H9 (cell line): ENCODE data around the gene PREX1. TPM values are rescaled to one million over a fixed set of nuclear protein-coding genes. Genes with fewer than 3 reads are reported as not detected.

Experiments
- DNase-seq: peaks from one replicate; pipeline ENCODE4 v3.0.0-alpha.2; 2017
- H2AFZ ChIP-seq: one replicate; pipeline ENCODE4 v1.6.1; 2013; ENCODE audit warnings: mild to moderate bottlenecking, low read length, control low read depth, moderate library complexity
- H2AK5ac ChIP-seq: 2 replicates; pipeline ENCODE4 v1.6.1; 2013; ENCODE audit warnings: low read length, control low read depth, mixed read lengths; ENCODE audit not compliant: insufficient read length
- H2BK120ac ChIP-seq: one replicate; pipeline ENCODE4 v1.6.1; 2013; ENCODE audit warnings: low read depth, mild to moderate bottlenecking, low read length, control low read depth, inconsistent platforms; ENCODE audit not compliant: poor library complexity, severe bottlenecking
- H2BK12ac ChIP-seq: 2 replicates; pipeline ENCODE4 v1.6.1; 2013; ENCODE audit warnings: low read length, control low read depth, mixed read lengths, low read depth; ENCODE audit not compliant: insufficient read length
- H2BK15ac ChIP-seq: 2 replicates; pipeline ENCODE4 v1.6.1; 2013; ENCODE audit warnings: low read depth, low read length, control low read depth
- H2BK20ac ChIP-seq: one replicate; pipeline ENCODE4 v1.6.1; 2013; ENCODE audit warnings: low read depth, mild to moderate bottlenecking, low read length, control low read depth, inconsistent platforms; ENCODE audit not compliant: poor library complexity, severe bottlenecking
- H2BK5ac ChIP-seq: 2 replicates; pipeline ENCODE4 v1.6.1; 2013; ENCODE audit warnings: low read length, control low read depth, mixed read lengths; ENCODE audit not compliant: insufficient read length
- H3K14ac ChIP-seq: 2 replicates; pipeline ENCODE4 v1.6.1; 2013; ENCODE audit warnings: low read length, control low read depth; ENCODE audit not compliant: insufficient read depth
- H3K18ac ChIP-seq: 2 replicates; pipeline ENCODE4 v1.6.1; 2013; ENCODE audit warnings: low read depth, mild to moderate bottlenecking, mixed read lengths, low read length, control low read depth; ENCODE audit not compliant: insufficient read length
- H3K23ac ChIP-seq: 2 replicates; pipeline ENCODE4 v1.6.1; 2013; ENCODE audit warnings: low read length, control low read depth, mixed read lengths, low read depth; ENCODE audit not compliant: insufficient read length
- H3K23me2 ChIP-seq: 2 replicates; pipeline ENCODE4 v1.6.1; 2013; ENCODE audit warnings: low read depth, mild to moderate bottlenecking, mixed read lengths, low read length, control low read depth; ENCODE audit not compliant: insufficient read length, poor library complexity, severe bottlenecking
- H3K27ac ChIP-seq: 2 replicates; pipeline ENCODE4 v1.5.1; 2013; ENCODE audit warnings: low read length, control low read depth, mixed read lengths, low read depth; ENCODE audit not compliant: insufficient read length
- H3K27me3 ChIP-seq: 2 replicates; pipeline ENCODE4 v1.6.1; 2013; ENCODE audit warnings: low read length, control low read depth, inconsistent platforms; ENCODE audit not compliant: insufficient read depth
- H3K4ac ChIP-seq: 2 replicates; pipeline ENCODE4 v1.6.1; 2013; ENCODE audit warnings: low read depth, mild to moderate bottlenecking, control low read depth, inconsistent platforms, low read length, moderate library complexity
- H3K4me1 ChIP-seq: 2 replicates; pipeline ENCODE4 v1.6.1; 2013; ENCODE audit warnings: low read length, control low read depth, inconsistent platforms; ENCODE audit not compliant: insufficient read depth
- H3K4me2 ChIP-seq: 2 replicates; pipeline ENCODE4 v1.6.1; 2013; ENCODE audit warnings: low read length, control low read depth, mixed read lengths; ENCODE audit not compliant: insufficient read length, insufficient read depth
- H3K56ac ChIP-seq: 2 replicates; pipeline ENCODE4 v1.6.1; 2013; ENCODE audit warnings: low read depth, mild to moderate bottlenecking, mixed read lengths, low read length, control low read depth; ENCODE audit not compliant: insufficient read length
- H3K79me1 ChIP-seq: 2 replicates; pipeline ENCODE4 v1.6.1; 2013; ENCODE audit warnings: low read depth, mild to moderate bottlenecking, moderate library complexity, low read length, control low read depth, inconsistent platforms; ENCODE audit not compliant: insufficient read depth, poor library complexity, severe bottlenecking
- H3K79me2 ChIP-seq: 2 replicates; pipeline ENCODE4 v1.6.1; 2013; ENCODE audit warnings: low read length, control low read depth, inconsistent platforms; ENCODE audit not compliant: insufficient read depth
- H3K9ac ChIP-seq: 2 replicates; pipeline ENCODE4 v1.6.1; 2013; ENCODE audit warnings: low read length, control low read depth, mixed read lengths; ENCODE audit not compliant: insufficient read length; ENCODE audit errors: extremely low read depth
- H3K9me3 ChIP-seq: one replicate; pipeline ENCODE4 v1.6.1; 2013; ENCODE audit warnings: low read depth, low read length, inconsistent platforms; ENCODE audit not compliant: control insufficient read depth
- H3T11ph ChIP-seq: one replicate; pipeline ENCODE4 v1.6.1; 2013; ENCODE audit warnings: mild to moderate bottlenecking, low read length, control low read depth, inconsistent platforms
- H4K20me1 ChIP-seq: one replicate; pipeline ENCODE4 v1.6.1; 2013; ENCODE audit not compliant: control insufficient read depth, insufficient read length, insufficient read depth
- H4K5ac ChIP-seq: 2 replicates; pipeline ENCODE4 v1.6.1; 2013; ENCODE audit warnings: low read depth, mild to moderate bottlenecking, mixed read lengths, low read length, control low read depth; ENCODE audit not compliant: insufficient read length
- H4K8ac ChIP-seq: replicated peaks from 2 replicates; pipeline ENCODE4 v1.6.1; 2013; ENCODE audit warnings: low read length, control low read depth, mixed read lengths, low read depth; ENCODE audit not compliant: insufficient read length
- H4K91ac ChIP-seq: 2 replicates; pipeline ENCODE4 v1.6.1; 2013; ENCODE audit warnings: low read depth, mild to moderate bottlenecking, moderate library complexity, mixed read lengths, low read length, control low read depth; ENCODE audit not compliant: insufficient read length
- H3K27ac Mint-ChIP-seq, 3 experiments: 2 replicates in 2 of 3; 3 replicates in 1 of 3; pipeline ENCODE4 v1.8.0; 2020 to 2021; ENCODE audit warnings: mixed read lengths in 3 of 3, mild to moderate bottlenecking in 1 of 3, moderate library complexity in 1 of 3
- H3K27me3 Mint-ChIP-seq: 2 replicates; pipeline ENCODE4 v1.8.0; 2021; ENCODE audit warnings: low read depth, mild to moderate bottlenecking, moderate library complexity, mixed read lengths
- H3K36me3 Mint-ChIP-seq, 3 experiments: 2 replicates in 2 of 3; 3 replicates in 1 of 3; pipeline ENCODE4 v1.8.0; 2020 to 2021; ENCODE audit warnings: low read depth in 3 of 3, mixed read lengths in 3 of 3; ENCODE audit not compliant: insufficient read depth in 1 of 3
- H3K4me1 Mint-ChIP-seq, 2 experiments: 2 replicates each; pipeline ENCODE4 v1.8.0; 2020; ENCODE audit warnings: mixed read lengths in 2 of 2
- H3K4me3 Mint-ChIP-seq, 2 experiments: 2 replicates in 1 of 2; 3 replicates in 1 of 2; pipeline ENCODE4 v1.8.0; 2020 to 2021; ENCODE audit warnings: mild to moderate bottlenecking in 2 of 2, mixed read lengths in 2 of 2, moderate library complexity in 1 of 2
- H3K9me3 Mint-ChIP-seq, 2 experiments: 2 replicates in 1 of 2; 3 replicates in 1 of 2; pipeline ENCODE4 v1.8.0; 2020; ENCODE audit warnings: mild to moderate bottlenecking in 2 of 2, mixed read lengths in 2 of 2, moderate library complexity in 1 of 2
- WGBS: extraction: QIAGEN DNeasy Blood & Tissue Kit; methylation state at CpG from one replicate; pipeline ENCODE4 v1.1.7; 2013; ENCODE audit warnings: missing lambda C conversion rate, low lambda C conversion rate, mixed read lengths; ENCODE audit not compliant: insufficient read length; ENCODE audit errors: extremely low coverage; 5-methylcytosine and 5-hydroxymethylcytosine counted together
- total RNA-seq: library from RNA; stranded (reverse); gene quantifications from 2 replicates; pipeline ENCODE4 v1.2.1, GENCODE V29; 2021
- TF ChIP-seq, protein P1 (sequence below): fragments of 200-600 bp; sonication (generic); conservative IDR thresholded peaks from 3 replicates; pipeline ENCODE4 v1.8.0; 2021; ENCODE audit warnings: antibody characterized with exemption, mild to moderate bottlenecking

The PREX1 gene
- total RNA-seq, 1 experiment from 2014 or later: 6.6 TPM

DNA sequence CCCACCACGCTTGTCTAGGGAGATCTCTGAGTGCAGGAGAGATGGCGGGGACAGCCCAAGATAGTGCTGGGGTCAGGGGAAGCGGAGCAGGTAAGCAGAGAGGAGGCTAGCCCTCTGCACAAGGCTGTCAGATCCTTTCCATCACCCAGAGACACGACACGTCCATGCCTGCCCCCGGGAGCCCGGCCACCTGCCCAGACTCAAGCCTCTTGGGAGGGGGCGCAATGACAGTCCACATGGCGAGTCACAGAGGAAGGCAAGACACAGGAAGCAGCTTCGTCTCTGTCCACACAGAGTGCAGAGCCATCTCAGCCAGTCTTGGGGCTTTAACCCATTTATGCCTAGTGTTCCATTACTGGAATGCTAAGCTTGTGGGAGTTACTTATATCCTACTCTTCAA is 78.4 kb downstream of the PREX1 start:
- H3K27me3 ChIP-seq: no peaks in the 10 kb centered on the region
- DNase-seq: no peak

More for the DNA sequence above, 78.4 kb downstream of the PREX1 start:
- no peaks in the 10 kb centered on the region for H3K9me3 Mint-ChIP-seq
- no peak overlapping the region for H3K27ac ChIP-seq
- TF ChIP-seq, protein P1, sequence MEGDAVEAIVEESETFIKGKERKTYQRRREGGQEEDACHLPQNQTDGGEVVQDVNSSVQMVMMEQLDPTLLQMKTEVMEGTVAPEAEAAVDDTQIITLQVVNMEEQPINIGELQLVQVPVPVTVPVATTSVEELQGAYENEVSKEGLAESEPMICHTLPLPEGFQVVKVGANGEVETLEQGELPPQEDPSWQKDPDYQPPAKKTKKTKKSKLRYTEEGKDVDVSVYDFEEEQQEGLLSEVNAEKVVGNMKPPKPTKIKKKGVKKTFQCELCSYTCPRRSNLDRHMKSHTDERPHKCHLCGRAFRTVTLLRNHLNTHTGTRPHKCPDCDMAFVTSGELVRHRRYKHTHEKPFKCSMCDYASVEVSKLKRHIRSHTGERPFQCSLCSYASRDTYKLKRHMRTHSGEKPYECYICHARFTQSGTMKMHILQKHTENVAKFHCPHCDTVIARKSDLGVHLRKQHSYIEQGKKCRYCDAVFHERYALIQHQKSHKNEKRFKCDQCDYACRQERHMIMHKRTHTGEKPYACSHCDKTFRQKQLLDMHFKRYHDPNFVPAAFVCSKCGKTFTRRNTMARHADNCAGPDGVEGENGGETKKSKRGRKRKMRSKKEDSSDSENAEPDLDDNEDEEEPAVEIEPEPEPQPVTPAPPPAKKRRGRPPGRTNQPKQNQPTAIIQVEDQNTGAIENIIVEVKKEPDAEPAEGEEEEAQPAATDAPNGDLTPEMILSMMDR: no peak
- H3K79me2 ChIP-seq: no peaks in the 10 kb centered on the region
- no peak overlapping the region for H2BK20ac ChIP-seq
- peak overlapping the region; percentile 31; the same call in 1 of the 2 replicates for H3K14ac ChIP-seq
- no peaks in the 10 kb centered on the region for H4K20me1 ChIP-seq
- no peak overlapping the region for H2BK15ac ChIP-seq
- H3K9me3 ChIP-seq: no peaks in the 10 kb centered on the region
- no peaks in the 10 kb centered on the region for H3K23me2 ChIP-seq
- no peak overlapping the region for H2AK5ac ChIP-seq
- no peak overlapping the region for H4K5ac ChIP-seq
- no peak overlapping the region for H2BK12ac ChIP-seq
- no peak overlapping the region for H2AFZ ChIP-seq
- H3K27ac Mint-ChIP-seq: peak overlapping the region in 2 of 3 experiments; percentile 57 to 71; a peak in 2 of 7 replicates
- no peaks in the 10 kb centered on the region; a peak in 2 of 7 replicates for H3K36me3 Mint-ChIP-seq
- H3K4ac ChIP-seq: no peak overlapping the region
- H4K8ac ChIP-seq: no peak overlapping the region
- no peak overlapping the region for H3K18ac ChIP-seq
- H3K9ac ChIP-seq: no peak overlapping the region
- WGBS: no CpG with 5 or more reads among the region's 10 CpGs
- H3K79me1 ChIP-seq: no peaks in the 10 kb centered on the region
- no peak overlapping the region for H3K56ac ChIP-seq
- H4K91ac ChIP-seq: no peak overlapping the region
- no peak overlapping the region for H3K4me2 ChIP-seq
- no peak overlapping the region for H3K23ac ChIP-seq
- H3K4me1 ChIP-seq: peaks cover 13% of the 10 kb centered on the region; the same call in 1 of the 2 replicates
- no peak overlapping the region for H3K4me3 Mint-ChIP-seq
- H2BK5ac ChIP-seq: no peak overlapping the region
- H3T11ph ChIP-seq: no peak overlapping the region
- peaks cover 59 to 68% of the 10 kb centered on the region in 2 experiments for H3K4me1 Mint-ChIP-seq
- H3K27me3 Mint-ChIP-seq: peaks cover 1% of the 10 kb centered on the region
- no peak overlapping the region for H2BK120ac ChIP-seq
